ENCODE results near the gene LMF2.

DNA sequence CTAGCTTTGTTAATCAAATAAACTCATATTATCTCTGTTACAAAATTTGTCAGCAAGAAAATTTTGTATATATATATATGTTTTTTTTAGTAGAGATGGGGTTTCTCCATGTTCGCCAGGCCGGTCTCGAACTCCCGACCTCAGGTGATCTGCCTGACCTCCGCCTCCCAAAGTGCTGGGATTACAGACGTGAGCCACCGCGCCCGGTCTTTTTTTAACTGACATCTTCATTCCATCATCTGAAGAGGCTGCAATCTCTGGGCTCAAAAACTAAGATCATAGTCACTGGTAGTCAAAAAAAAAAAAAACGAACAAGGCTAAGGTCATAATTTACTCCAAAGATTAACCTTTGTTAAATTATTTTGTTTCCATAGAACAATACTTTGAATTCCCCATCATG lies 32.9 kb upstream of the LMF2 start:
- TF ChIP-seq POLR2A (IDR thresholded peaks at IDR 0.05; ENCODE audit: extremely low read depth, insufficient read length) (no peak), MYC (IDR thresholded peaks at IDR 0.05; ENCODE audit: low read depth, low read length) (no peak)
- TF ChIP-seq, protein P1, sequence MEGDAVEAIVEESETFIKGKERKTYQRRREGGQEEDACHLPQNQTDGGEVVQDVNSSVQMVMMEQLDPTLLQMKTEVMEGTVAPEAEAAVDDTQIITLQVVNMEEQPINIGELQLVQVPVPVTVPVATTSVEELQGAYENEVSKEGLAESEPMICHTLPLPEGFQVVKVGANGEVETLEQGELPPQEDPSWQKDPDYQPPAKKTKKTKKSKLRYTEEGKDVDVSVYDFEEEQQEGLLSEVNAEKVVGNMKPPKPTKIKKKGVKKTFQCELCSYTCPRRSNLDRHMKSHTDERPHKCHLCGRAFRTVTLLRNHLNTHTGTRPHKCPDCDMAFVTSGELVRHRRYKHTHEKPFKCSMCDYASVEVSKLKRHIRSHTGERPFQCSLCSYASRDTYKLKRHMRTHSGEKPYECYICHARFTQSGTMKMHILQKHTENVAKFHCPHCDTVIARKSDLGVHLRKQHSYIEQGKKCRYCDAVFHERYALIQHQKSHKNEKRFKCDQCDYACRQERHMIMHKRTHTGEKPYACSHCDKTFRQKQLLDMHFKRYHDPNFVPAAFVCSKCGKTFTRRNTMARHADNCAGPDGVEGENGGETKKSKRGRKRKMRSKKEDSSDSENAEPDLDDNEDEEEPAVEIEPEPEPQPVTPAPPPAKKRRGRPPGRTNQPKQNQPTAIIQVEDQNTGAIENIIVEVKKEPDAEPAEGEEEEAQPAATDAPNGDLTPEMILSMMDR (IDR thresholded peaks at IDR 0.05; ENCODE audit: low read depth, low read length), result no peak

Data from NB4 (cell line).